Vagina (tissue), 2 donors: ENCODE results near the gene DHCR7.

Experiments used
- POLR2A ChIP-seq, 2 donors: fragments of 450-650 bp; IDR thresholded peaks; one replicate each; pipeline ENCODE4 v1.6.1; 2017; ENCODE audit warnings: antibody characterized with exemption in 2 of 2, mild to moderate bottlenecking in 2 of 2, moderate library complexity in 2 of 2
- TF ChIP-seq, protein P1 (sequence below), 3 experiments: fragments of 450-650 bp in 2 of 3; fragments of 200-600 bp in 1 of 3; sonication (generic) in 1 of 3; IDR thresholded peaks; one replicate each; pipeline ENCODE4 v1.5.1; 2017 to 2019; ENCODE audit warnings: antibody characterized with exemption in 3 of 3, mild to moderate bottlenecking in 2 of 3, moderate library complexity in 2 of 3

DNA sequence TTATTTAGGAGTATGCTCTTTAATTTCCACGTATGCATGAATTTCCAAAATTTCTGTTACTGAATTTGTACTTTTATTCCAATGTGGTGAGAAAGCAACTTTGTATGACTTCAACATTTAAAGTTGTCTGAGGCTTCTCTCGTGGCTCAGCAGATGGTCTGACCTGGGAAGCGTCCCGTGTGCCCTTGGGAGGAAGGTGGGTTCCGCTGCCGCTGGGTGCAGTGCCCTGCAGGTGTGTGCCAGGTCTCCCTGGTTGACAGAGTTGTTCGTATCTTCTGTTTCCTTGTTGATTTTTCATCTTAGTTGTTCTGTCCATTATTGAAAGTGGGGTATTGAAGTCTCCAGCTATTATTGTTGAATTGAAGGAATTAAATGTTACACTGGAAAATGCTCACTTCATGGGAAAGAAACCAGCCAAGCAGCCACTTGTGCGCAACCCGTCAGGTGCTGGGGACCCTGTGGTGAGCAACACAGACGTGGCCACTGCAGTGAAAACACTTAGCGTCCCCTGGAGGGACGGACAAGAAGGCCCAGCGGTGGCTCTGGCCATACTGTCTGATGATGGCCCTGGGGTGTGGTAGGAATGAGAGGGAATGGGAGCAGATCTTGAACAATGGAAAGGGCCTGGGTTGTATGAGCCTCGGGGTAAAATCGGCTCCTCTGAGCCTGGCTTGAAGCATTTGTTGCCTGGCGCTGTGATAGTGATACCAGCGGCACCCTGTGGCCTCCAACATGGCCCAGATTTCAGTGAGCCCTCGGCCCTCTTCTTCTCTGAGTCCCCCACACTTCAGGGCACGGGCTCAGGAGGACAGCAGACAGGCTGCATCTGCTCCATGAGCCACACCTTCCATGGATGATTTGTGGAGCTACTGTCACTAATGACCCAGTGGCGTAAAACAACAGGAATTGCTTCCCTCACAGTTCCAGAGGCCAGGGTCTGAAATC, 47.4 kb upstream of the DHCR7 start:
- TF ChIP-seq, protein P1, sequence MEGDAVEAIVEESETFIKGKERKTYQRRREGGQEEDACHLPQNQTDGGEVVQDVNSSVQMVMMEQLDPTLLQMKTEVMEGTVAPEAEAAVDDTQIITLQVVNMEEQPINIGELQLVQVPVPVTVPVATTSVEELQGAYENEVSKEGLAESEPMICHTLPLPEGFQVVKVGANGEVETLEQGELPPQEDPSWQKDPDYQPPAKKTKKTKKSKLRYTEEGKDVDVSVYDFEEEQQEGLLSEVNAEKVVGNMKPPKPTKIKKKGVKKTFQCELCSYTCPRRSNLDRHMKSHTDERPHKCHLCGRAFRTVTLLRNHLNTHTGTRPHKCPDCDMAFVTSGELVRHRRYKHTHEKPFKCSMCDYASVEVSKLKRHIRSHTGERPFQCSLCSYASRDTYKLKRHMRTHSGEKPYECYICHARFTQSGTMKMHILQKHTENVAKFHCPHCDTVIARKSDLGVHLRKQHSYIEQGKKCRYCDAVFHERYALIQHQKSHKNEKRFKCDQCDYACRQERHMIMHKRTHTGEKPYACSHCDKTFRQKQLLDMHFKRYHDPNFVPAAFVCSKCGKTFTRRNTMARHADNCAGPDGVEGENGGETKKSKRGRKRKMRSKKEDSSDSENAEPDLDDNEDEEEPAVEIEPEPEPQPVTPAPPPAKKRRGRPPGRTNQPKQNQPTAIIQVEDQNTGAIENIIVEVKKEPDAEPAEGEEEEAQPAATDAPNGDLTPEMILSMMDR (IDR thresholded peaks at IDR 0.05), result no peak
- no peak for TF ChIP-seq POLR2A (IDR thresholded peaks at IDR 0.05)
